ENCODE results near the gene ACAA1.
"Not testable (repeated sequence)": the region's sequence is repeated elsewhere in the genome, so short reads cannot be mapped to it uniquely, and the experiment has no call there.

The ACAA1 gene

DNA sequence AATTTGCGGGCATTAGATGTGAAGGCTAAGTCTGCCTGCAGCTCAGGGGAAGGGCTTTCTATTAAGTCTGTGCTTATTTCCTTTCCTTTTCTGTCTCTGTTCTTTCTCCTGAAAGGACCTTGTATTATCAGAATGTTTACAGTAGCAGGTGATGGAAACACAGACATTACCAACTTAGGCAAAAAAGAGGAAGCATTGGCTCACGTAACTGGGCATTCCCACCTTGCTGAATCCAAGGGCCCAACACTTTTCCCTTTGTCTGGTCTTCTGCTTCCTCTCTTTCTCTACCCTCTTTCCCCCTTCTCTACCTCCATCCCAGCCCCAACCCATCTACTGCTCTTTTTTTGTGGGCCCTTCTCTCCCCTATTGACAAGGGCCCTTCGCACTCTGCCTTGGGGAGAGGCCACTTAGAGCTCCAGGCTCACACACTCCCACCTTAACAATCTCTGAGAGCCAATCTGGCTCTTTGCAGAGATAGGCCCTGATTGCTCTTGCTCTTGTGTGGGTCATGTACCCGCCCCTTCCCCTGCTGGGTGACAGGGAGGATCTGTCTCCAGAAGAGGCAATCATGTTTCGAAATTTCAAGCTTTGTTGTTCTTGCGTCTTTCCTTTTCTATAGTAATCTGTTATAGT, 35.0 kb downstream of the ACAA1 start:
- no peak for DNase-seq (ENCODE audit: low spot score)

DNA sequence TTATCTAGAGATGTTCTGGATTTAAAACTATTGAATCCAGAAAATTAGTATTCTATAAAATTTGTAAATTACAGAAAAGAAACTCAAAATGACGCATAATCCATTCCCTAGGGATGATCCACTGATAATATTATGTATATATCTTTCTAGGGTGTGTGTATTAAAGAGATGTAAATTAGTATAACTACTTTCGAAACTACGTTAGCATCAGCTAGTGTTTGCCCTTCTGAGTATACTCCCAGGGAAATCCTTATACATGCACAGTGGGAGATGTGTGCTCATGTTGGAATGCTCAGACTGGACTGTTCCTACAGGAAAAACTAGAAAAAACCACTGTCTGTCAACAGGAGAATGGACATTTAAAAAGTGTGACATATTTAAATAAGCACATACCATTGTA, 36.4 kb downstream of the ACAA1 start:
- DNase-seq (ENCODE audit: low spot score): no peak

DNA sequence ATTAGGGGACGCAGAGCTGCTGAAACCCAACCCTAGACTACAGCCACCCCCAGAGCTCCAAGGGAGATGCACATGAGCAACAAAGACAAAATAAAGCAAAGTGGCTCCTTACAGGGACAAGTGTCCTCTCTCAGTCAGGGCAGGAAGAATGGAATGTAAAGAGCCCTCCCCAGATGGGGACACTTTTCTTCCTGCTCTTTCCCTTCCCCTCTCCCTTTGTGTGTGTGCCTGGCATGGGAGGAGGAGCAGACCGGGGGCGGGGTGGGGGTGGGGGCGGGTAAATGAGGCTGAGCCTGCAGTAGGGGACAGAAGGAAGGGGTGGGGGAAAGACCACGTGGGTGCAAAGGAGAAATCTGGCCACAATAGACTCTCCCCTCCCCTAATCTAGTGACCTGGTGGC, 37.4 kb downstream of the ACAA1 start:
- no peak for DNase-seq (ENCODE audit: low spot score)

DNA sequence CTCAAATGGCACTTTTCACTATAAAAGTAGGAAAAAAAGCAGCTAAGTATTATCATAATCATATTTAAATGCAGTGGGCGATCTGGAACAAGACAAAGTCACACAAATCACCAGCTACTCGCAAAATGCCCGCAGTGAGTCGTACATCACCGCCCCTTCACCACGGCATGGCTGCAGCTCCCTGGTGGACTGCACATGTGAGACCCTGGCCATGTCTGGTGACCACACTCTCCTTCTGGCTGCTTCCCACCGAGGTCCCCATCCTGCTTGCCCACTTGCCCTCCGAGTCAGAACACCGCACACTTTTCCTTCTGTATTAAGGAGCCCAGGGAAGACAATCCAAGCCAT, 38.6 kb downstream of the ACAA1 start:
- DNase-seq (ENCODE audit: low spot score): no peak

DNA sequence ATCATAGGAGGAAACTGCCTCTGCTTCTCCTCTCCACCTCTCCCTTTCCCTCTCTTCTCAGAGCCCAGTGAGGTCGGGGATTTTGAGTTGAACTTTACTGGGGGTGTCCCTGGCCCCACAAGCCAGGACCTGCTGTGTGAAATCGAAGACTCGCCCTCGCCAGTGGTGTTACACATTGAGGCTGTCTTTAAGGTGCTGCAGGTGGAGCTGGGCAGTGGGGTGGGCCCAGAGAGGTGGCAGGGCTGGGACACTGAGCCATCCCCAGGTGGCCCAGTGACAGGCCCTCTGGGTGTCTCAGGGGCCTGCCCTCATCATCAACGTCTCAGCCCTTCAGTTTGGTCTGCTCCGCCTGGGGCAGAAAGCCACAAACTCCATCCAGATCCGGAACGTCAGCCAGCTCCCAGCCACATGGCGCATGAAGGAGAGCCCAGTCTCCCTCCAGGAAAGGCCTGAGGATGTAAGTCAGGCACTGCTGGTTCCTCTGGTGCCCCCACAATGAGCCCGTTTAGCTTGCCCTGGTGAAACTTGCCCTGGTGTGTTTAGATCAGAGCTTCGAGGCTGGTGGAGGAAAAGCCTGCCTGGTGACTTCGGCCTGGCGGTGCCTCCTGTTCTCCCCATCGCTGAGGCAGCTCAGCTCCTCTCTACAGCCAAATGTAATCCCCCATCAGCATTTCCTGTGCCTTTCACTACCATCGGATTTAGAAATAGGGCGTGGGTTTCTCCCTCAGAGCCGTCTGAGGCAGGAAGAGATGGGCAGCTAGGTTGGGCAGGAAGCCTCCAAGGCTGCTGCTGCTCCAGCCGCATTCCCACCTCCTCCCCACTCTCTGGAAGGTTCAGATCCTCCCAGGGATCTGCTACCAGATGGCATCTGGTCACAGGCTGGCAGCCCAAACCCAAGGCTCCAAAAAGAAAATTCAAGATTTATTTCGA, 39.2 kb downstream of the ACAA1 start:
- no peak for DNase-seq (ENCODE audit: low spot score)

DNA sequence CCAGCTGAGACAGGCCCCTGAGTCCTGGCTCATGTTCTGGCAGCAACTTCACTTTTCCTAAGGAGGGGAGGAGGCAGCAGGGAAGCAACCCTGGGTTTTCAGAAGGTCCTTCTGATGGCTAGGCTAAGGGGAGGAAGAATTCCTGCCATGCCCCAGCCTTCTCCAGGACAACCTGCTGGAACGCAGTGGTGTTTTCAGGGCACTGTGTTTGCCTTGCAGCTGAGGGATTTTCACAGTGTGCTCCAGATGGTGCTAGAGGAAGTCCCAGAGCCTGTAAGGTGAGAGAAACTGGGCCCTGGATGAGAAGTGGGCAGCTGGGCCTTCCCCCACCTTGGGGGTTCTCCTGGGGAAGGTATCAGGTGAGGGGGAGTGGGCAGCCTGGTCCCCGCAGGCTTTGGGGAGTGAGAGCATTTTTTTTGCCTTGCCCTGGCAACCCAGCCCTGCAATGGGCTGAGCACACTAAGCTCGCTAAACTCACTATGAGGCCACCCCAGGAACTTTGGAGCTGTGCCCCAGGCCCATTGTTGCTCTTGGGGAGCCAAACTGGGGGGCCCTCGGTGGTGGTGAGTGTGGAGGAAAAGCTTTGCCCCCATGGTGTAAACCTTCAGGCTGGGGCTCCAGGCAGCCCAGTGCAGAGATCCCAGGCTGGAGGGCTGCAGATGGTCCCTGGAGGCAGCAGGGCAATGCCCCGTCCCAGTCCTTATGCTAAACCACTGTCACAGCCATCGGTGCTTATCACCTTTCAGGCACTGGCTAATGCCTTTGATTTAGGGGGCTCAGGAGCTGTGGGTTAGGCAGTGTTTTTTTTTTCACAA, 41.1 kb downstream of the ACAA1 start:
- DNase-seq (ENCODE audit: low spot score): no peak

DNA sequence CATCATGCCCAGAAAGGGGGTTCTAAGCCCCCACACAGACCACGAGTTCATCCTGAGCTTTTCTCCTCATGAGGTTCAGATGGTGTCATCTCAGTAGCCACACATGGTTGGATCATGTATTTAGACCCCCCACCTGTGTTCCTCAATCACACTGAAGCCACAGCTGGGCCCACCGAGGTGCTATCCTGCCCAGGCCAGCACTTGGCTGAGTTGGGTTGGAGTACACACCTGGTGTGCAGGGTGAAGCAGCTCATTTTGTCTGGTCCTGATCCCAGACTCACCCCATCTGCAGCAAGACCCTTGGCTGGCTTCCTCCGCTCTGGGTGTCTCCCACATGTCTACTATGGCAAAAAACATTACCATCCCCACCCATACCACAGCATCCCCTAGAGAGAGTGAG, 41.9 kb downstream of the ACAA1 start:
- no peak for DNase-seq (ENCODE audit: low spot score)

DNA sequence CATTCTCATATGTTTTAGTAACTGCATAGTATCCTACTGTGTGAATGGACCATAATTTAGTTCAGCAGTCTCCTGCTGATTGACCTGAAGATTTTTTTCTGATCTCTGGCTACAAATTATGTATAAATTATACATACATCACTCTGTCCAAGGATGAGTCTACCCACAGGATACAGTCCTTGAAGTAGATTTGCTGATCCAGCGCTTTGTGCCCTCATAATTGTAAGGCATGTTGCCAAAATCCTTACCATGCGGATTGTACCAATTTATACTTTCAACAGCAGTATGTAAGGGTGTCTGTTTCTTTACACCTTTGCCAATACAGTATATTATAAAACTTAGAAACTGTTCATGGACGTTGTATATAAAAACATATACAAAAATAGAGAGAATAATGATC, 46.5 kb downstream of the ACAA1 start:
- no peak for DNase-seq (ENCODE audit: low spot score)

DNA sequence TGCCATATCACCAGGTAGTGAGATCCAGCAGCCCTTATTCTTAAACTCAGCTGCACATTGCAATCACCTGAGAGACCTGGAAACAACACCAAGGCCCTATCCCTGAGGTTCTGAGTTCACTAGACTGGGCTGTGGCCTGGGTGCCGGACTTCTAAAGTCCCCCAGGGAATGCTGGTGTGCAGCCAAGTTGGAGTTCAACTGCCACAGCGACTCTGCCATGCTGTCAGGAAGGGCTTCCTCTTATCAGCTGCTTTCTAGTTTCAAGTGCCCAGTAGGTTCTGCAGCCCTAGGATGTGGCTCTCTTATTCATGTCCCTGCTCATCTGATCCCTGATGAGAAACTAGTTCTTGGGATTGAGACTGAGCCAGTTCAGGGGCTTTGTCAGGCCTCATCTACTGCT, 47.8 kb downstream of the ACAA1 start:
- no peak for DNase-seq (ENCODE audit: low spot score)

DNA sequence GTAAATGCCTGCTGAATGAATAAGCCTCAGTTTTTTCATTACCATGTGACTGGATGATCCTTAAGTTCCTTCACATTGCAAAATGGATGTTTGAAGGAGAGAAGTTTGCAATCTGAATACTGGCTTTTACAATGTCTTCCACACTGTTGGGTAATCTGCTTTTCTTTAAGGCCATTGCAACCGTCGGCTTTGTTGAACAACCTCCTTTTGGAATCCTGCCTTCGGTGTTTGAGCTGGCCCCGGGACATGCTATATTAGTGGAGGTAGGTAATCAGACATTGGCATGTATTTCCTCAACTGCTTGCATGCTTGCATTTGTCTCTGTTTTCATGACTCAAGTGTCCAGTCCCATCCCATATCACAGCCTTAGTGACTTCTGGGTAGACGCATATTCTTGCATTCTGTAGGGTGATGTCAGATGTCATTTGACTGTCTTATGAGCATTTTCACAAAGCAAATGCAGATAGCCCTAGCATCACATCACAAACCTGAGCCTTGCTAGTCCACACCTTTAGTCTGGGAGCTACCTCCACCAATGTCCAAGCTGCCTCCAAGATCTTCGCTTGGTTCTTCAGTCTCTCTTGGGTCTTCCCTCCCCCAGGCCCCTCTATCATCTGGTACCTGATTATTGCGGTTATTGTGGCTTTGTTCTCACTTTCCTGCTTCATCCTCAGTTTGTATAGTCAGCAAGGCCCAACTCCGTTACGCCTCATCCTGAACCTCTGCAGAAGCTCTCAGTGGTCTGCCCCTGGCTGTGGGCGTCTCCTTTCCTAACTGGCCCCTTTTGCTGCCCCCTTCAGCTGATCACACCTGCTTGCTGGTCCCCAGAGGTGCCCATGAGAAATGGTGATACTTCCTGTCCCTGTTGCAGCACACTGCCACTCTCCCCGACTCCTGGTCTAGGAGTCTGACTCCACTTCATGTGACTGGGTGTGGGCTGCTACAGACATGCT, 48.5 kb downstream of the ACAA1 start:
- no peak for DNase-seq (ENCODE audit: low spot score)

DNA sequence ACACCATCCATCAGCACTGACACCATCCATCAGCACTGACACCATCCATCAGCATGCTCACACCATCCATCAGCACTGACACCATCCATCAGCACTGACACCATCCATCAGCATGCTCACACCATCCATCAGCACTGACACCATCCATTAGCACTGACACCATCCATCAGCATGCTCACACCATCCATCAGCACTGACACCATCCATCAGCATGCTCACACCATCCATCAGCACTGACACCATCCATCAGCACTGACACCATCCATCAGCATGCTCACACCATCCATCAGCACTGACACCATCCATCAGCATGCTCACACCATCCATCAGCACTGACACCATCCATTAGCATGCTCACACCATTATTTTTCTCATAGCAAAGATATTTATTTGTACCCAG, 49.6 kb downstream of the ACAA1 start:
- not testable (repeated sequence) for DNase-seq (ENCODE audit: low spot score)

DNA sequence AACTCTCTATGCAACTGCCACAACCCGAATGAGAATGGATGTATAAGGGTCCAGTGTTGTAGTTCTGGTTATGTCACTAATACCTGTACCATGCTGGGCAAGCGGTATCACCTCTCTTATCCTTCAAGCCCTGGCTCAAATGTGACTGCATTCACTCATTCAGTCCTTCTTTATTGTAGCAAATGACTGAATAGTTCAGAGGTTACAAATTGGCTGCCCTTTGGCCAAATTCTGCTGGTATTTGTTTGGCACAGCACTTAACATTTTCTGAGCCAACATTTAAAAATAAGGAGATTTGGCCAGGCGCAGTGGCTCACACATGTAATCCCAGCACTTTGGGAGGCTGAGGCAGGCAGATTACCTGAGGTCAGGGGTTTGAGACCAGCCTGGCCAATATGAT, 50.4 kb downstream of the ACAA1 start:
- no peak for DNase-seq (ENCODE audit: low spot score)

DNA sequence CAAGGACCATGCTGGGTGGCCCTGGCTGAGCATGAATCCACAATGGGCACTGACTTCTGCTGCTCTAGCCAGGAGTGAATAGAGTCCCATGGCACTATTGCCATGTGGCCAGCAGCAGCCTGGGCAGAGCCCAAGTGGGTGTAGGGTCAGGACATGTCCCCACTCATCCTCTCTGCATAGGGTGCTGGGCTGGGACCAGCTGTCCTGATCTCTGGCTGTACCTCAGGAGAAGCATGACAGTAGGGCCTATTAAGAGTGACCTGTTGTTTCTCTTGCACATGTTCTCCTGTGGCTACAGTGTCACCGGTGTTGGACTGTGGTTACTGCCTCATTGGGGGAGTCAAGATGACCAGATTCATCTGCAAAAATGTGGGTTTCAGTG, 51.0 kb downstream of the ACAA1 start:
- no peak for DNase-seq (ENCODE audit: low spot score)

DNA sequence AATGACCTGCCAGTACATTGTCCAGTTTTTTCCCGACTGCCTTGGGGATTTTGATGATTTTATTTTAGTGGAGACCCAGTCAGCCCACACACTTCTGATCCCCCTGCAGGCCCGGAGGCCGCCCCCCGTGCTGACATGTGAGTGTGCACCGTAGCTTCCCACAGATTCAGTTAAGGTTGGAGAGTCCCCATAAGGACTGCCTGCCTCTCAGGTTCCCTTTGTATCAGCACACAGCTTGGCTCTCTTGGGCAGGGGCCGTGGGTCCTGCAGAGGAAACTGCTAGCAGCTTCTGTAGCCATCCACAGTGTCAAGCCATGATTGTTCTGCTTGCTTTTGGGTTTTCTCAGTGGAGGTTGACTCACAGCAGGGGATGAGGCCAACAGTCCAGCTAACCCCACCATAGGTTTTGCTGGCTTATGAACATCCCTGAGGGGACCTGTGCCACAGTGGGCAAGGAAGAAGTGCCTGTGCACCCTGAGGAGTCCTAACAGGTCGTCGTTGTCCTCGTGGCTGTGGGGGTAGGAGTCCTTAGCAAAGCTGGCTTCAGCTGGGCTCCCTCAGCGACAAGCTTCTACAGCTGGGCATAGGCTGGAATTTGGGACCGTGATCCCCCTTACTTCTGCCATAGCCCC, 51.5 kb downstream of the ACAA1 start:
- DNase-seq (ENCODE audit: low spot score): no peak

DNA sequence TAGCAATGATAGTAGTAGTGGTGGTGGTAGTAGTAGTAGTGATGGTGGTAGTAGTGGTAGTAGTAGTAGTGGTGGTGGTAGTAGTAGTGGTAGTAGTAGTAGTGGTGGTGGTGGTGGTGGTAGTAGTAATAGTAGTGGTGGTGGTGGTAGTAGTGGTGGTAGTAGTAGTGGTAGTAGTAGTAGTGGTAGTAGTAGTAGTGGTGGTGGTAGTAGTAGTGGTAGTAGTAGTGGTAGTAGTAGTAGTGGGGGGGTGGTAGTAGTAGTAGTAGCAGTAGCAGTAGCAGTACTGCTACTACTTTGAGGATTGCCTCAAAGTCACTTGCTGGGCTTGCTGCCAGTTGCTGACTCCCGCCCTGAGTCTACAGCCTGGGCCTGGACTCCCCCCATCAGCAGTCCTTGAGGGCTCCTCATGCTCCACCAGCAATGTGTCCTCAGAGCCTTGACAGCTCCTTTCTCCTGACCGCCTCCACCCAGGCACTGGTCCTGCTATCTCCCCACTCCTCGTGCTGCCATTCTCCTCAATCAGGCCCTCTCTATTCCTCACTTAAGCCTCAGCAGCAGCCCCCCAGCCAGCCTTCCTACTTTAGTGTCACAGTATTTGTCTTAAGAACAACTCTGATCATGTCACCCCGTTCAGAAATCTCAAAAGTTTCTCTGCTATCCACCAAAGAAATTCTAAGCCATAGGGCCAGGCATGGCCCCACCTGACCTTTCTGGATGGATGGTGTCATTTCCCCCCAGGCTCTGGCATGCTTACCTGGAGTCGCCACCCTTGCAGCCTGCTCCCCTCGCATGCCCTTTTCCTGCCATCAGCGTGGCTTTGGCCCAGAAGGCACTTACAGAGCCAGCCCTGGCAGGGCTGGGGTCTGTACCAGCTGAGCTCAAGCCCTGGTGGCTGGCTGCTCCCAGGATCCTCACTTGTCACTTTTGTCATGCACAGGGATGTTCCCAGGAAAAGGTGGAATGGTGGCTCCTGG, 52.3 kb downstream of the ACAA1 start:
- peak; percentile 54 for DNase-seq (ENCODE audit: low spot score)

DNA sequence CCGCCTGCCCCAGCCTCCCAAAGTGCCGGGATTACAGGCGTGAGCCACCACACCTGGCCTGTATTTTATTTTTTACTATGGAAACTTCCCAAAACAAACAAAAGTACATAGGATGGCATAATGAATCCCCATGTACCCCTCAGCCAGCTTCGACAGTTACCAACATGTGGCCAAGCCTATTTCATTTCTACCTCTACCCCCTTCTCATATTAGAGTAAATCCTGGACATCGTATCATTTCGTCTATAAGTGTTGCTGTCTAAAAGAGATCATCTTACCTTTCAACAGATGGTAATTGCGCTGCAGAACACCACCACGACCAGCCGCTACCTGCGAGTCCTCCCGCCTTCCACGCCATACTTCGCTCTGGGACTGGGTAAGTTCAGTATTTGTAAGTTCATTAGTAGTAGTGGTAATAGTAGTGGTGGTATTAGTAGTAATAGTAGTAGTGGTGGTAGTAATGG, 53.0 kb downstream of the ACAA1 start:
- DNase-seq (ENCODE audit: low spot score): no peak

DNA sequence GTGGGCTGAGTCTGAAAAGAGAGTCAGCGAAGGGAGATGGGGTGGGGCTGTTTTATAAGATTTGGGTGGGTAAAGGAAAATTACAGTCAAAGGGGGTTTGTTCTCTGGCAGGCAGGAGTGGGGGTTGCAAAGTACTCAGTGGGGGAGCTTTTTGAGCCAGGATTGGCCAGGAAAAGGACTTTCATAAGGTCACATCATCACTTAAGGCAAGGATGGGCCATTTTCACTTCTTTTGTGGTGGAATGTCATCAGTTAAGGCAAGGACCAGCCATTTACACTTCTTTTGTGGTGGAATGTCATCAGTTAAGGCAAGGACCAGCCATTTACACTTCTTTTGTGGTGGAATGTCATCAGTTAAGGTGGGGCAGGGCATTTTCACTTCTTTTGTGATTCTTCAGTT, 53.7 kb downstream of the ACAA1 start:
- DNase-seq (ENCODE audit: low spot score): not testable (repeated sequence)

DNA sequence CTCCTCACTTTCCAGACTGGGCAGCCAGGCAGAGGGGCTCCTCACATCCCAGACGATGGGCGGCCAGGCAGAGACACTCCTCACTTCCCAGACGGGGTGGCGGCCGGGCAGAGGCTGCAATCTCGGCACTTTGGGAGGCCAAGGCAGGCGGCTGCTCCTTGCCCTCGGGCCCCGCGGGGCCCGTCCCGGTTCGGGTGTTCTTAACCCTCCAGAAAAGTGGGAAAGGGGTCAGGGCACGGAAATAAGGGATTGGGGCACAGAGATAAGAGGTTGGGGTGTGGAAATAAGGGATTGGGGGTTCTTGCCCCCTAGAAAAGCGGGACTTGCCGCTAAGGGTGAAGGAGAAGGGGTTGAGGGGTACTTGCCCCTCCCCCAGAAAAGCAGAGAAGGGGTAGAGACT, 54.6 kb downstream of the ACAA1 start:
- not testable (repeated sequence) for DNase-seq (ENCODE audit: low spot score)

DNA sequence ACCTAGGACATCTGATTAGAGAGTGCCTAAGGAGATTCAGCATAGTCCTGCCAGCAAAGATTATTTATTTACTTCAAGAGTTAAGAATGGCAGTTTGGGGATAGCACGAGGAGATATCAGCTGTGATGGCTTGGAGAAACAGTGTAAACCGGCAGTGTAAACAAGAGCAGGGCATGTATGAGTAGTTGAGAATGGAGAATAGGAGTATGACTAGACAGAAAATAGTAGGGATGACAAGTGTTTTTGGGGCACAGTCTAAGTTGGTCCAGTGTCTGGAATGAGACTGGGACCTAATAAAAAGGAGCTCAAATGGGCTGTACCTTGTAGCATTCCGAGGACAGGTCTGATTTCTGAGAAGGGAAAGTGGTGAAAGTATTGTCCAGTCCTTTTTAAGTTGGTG, 59.9 kb downstream of the ACAA1 start:
- not testable (repeated sequence) for DNase-seq (ENCODE audit: low spot score)

All from hepatic stellate cell (primary cell).